SIG-M5 treated with dmso at 0.1 percent for 504 hours (cell line): ENCODE measurements around the gene ABCB4.
A peak's percentile ranks its signal among the peaks of the same experiment; 100 is the strongest.
"Not testable (repeated sequence)": the region's sequence is repeated elsewhere in the genome, so short reads cannot be mapped to it uniquely, and the experiment has no call there.

ENCODE experiments used
- DNase-seq: peaks from one replicate; lab custom pipeline; 2025; ENCODE audit not compliant: unreplicated experiment; lab: John Stamatoyannopoulos, UW

Gene ABCB4

DNA sequence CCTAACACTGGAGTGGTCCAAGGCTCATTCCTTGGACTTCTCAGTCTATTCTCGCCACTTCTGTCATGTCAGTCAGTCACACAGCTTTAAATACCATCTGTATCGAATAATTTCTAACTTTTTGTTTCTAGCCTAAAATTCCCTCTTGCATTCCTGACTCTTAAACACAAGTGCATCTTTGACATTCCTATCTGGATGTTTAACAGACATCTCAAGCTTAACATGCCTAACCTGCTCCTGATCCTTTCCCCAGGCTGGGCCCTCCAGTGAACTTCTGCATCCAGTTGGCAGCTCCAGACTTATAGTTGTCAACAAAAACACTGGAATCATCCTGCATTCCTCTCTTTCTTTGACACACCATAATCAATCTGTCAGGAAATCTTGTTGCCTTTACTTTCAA is 4.5 kb upstream of the ABCB4 start:
- no peak for DNase-seq

DNA sequence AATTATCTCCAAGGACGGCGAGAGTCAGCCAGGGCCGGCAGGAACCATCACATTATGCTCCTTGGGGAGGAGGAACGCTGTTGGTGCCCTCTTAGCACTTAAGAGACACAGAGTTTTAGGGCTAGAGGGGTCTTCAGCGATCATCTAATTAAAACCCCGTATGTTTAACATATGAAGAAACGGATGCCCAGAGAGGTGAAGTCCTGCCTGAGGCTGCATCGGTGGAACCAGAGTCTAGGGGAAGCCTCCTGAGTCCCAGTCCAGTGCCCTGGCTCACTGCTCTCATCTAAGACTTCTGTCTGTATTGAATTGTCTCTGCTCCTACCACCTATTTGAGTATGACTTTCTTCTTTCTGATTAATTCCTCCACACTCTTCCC is 688 bp upstream of the ABCB4 start:
- no peak for DNase-seq

- peak; percentile 93 for DNase-seq
Observed at GRCh38 chr7:87474533-87475358, 734 bp downstream of the ABCB4 start.

- DNase-seq, result peak; percentile 8
Observed at GRCh38 chr7:87473986-87474385, 1.5 kb downstream of the ABCB4 start.

GRCh38 chr7:87473192-87473591 is 2.3 kb downstream of the ABCB4 start:
- DNase-seq, result peak; percentile 0

DNA sequence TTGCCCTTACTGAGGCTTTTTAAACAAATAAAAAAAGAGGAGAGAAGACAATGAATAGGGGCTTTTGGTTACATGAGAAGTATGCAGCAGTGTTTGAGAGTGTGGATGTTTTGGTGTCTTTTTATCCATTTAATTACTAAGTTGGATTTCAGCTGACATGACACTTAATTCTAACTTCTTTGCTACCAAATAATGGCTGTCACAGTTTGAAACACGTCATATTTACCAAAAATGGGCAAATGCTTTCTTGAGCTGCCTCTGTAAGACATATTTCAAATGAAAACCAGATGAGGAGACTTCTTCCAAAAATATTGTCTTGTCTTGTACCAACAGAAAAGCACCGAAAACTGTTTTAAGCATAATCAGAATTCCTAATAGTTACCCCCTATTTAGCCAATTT is 4.0 kb downstream of the ABCB4 start:
- DNase-seq, result no peak

GRCh38 chr7:87469204-87469603 is 6.3 kb downstream of the ABCB4 start:
- DNase-seq, result not testable (repeated sequence)

DNA sequence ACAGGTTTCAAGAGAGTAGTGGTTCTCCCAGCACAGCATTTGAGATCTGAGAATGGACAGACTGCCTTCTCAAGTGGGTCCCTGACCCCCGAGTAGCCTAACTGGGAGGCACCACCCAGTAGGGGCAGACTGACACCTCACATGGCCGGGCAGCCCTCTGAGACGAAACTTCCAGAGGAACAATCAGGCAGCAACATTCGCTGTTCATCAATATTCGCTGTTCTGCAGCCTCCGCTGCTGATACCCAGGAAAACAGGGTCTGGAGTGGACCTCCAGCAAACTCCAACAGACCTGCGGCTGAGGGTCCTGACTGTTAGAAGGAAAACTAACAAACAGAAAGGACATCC is 10.0 kb downstream of the ABCB4 start:
- not testable (repeated sequence) for DNase-seq

- DNase-seq, result peak; percentile 45
Observed at GRCh38 chr7:87464830-87465533, 10.5 kb downstream of the ABCB4 start.

DNA sequence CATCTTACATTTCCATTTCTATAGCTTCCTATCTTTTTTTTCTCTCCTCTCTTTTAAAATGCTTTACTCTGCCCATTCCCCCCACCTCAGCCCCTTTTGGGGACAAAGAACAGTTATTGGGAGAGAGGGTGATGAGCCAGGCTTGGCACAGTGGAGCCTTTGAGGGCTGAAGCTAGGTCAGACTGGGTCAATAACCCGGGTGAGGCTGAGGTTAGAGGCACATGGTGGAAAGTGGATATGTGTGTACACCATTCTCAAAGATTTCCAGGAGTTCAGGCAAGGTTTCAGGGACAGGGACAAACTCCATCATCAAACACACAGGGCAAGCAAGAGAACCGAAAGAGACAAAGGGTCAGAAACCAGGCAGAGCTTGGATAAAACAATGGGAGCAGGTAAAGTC is 11.5 kb downstream of the ABCB4 start:
- DNase-seq, result no peak

GRCh38 chr7:87460444-87460843 is 15.0 kb downstream of the ABCB4 start:
- DNase-seq, result not testable (repeated sequence)

GRCh38 chr7:87459941-87460340 is 15.5 kb downstream of the ABCB4 start:
- DNase-seq, result no peak

- no peak for DNase-seq
Observed at GRCh38 chr7:87458148-87458547, 17.3 kb downstream of the ABCB4 start.

- no peak for DNase-seq
Observed at GRCh38 chr7:87456247-87456646, 19.2 kb downstream of the ABCB4 start.

DNA sequence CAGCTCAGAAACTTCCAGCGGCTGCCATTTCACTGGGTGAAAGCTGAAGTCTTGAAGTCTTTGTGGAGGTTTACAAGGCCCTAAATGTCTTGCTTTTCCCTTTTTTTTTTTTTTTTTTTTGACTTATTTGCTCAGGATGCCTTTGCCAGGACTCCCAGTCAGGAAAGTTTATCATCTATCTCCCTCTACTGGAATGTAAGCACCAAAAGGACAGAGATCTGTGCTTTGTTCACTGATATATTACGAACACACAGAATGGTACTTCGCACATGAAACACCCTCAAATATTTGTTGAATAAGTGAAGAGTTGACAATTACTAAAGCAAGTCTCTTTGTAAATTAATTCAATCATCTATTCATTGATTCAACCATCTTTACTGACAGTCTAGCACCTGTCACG is 23.2 kb downstream of the ABCB4 start:
- no peak for DNase-seq

GRCh38 chr7:87451187-87451586 is 24.3 kb downstream of the ABCB4 start:
- DNase-seq, result no peak

DNA sequence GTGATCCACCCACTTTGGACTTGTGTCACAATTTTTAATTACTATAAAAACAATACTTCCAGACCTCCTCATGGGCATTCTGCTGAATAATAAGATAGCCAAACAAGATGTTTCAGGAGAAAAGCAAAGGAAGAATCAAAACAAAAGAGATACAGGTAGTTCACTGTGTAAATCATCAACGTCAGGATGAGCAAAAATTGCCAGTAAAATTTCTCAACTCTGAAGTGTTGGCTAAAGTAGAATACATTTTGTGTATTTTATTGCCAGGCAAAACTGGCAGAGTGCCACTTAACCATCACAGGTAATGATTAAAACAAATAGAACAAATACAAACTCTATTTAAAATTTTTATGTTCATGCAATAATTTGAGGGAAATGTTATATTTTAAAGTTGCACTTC is 24.8 kb downstream of the ABCB4 start:
- DNase-seq, result no peak

- DNase-seq, result no peak
Observed at GRCh38 chr7:87448388-87448787, 27.1 kb downstream of the ABCB4 start.

DNA sequence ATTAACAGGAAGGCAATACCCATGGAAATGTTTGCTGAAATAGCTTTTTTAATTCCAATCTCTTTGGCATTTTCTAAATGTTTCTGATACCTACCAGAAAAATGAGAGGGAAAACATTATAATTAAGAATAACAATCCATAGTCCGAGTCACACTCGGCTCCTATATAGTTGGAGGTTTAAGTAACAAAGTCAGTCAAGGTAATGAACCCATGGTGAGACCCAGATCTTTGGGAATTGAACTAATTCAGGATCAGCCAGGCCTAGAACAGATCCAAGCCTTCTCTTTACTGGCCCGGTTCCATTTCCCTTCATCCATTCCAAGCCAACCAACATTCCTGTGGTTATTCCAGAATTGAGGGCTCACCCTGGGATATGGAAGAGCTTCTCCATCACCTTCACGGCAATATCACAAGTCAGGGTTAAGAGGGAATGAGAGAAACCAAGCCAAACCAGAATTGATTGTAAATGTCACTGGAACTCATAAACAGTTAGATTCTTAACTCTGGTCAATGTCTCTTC is 28.3 kb downstream of the ABCB4 start:
- DNase-seq, result no peak

DNA sequence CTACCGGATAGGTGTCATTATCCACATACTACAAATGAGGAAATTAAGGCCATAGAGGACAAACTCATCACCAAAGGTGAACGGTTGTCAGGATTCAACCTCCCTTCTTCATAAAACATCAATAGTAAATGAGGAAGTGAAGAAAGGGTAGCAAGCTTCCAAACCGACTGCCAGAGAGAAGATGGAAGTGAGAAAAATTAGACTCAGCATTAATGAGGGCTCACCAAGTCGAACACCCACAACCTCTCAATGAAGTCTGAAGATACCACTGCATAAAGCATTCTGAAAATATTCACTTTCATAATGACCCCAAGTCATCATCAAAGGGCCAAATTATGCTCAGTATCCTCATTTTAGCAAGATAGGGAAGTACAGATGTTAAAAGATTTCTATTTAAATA is 29.6 kb downstream of the ABCB4 start:
- DNase-seq, result peak; percentile 3

GRCh38 chr7:87435546-87435945 is 39.9 kb downstream of the ABCB4 start:
- DNase-seq, result no peak

DNA sequence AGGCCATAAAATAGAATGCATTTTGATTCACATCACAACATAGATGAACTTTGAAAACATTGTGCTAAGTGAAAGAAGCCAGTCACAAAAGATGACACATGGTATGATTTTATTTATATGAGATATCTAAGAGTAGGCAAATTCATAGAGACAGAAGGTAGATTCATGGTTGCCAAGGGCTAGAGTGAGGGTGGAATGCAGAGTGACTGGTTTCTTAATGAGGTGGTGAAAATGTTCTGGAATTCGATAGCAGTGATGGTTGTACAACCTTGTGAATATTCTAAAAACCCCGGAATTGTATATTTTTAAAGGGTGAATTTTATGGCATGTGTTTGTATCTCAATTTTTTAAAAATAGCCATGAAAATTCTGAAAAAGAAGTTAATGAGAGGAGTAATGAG is 42.9 kb downstream of the ABCB4 start:
- DNase-seq, result no peak
